ENCODE measurements around the gene PATL1. TPM values are rescaled to one million over a fixed set of nuclear protein-coding genes. Genes with fewer than 3 reads are reported as not detected.

PATL1 gene
- total and polyA plus RNA-seq, 12 donors: 9.0 to 30.4 (median 24.5) TPM

DNA sequence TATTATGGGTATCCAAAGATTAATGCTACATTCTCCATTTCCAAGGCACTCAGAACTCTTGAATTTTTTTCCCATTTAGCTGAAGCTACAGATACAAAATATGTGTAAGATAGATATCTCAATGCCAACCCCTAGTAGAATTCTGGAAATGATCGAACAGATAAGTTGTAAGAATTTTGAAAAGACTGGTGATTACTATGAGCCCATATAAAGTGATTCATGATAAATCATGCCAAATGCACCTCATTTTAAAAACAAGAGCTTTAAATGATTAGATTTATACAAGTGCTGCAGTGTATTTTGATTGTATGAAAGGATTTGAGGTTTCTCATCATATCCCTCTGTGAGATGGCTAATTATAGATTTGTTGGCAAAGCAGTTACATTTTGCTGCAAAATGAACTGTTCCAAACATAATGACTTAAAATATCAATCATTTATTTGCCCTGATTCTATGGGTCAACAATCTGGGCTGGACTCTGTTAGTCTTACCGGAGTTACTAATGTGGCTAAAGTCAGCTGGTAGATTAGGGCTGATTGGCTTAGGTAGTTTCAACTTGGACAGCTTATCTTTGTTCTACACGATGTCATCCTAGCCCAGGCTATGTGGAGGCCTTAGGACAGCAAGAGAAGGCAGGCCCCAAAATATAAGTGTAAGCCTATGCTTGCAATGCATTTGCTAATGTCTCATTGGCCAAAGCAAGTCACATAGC, 41.5 kb upstream of the PATL1 start:
- Histone ChIP-seq H3K4me1 (no peaks in the 10 kb centered on the region), H3K36me3 (no peaks in the 10 kb centered on the region), H3K9me3 (no peaks in the 10 kb centered on the region), H3K27me3 (peaks cover 0 to 17% (median 5%) of the 10 kb centered on the region in 7 donors), H3K4me3 (no peak overlapping the region), H3K27ac (no peak overlapping the region)
- 60 to 63% methylated on average over 3 of the region's 3 CpGs for WGBS, 2 donors
- intact Hi-C loops (cut with DNase I): no loop called here
- TF ChIP-seq, protein P1, sequence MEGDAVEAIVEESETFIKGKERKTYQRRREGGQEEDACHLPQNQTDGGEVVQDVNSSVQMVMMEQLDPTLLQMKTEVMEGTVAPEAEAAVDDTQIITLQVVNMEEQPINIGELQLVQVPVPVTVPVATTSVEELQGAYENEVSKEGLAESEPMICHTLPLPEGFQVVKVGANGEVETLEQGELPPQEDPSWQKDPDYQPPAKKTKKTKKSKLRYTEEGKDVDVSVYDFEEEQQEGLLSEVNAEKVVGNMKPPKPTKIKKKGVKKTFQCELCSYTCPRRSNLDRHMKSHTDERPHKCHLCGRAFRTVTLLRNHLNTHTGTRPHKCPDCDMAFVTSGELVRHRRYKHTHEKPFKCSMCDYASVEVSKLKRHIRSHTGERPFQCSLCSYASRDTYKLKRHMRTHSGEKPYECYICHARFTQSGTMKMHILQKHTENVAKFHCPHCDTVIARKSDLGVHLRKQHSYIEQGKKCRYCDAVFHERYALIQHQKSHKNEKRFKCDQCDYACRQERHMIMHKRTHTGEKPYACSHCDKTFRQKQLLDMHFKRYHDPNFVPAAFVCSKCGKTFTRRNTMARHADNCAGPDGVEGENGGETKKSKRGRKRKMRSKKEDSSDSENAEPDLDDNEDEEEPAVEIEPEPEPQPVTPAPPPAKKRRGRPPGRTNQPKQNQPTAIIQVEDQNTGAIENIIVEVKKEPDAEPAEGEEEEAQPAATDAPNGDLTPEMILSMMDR (IDR thresholded peaks at IDR 0.05): no peak
- DNase-seq: no peak
- no peak for ATAC-seq

DNA sequence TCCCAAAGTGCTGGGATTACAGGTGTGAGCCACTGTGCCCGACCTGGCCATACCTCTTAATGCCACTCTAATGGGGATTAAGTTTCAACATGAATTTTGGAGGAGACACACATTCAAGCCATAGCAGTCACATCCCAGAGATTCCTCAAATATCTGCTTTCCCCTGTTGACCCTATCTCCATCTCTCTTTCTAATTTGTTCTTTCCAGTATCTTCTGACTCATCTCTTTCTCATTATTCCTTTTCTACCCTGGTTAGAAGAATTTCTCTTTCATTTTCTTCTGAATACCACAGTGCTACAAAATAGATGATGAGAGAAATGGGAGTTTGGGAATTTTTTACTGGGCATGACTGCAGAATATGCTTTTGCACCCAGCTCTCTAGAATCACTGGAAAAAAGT, 39.7 kb upstream of the PATL1 start:
- no peak overlapping the region for H3K27ac ChIP-seq
- WGBS, 2 donors: 34 to 40% methylated on average over 1 of the region's 1 CpG
- no peaks in the 10 kb centered on the region for H3K36me3 ChIP-seq
- ATAC-seq: no peak
- TF ChIP-seq, protein P1 (IDR thresholded peaks at IDR 0.05): no peak
- H3K4me1 ChIP-seq: no peaks in the 10 kb centered on the region
- H3K27me3 ChIP-seq: peaks cover 0 to 17% (median 0%) of the 10 kb centered on the region in 7 donors
- intact Hi-C loops (cut with DNase I): no loop called here
- H3K9me3 ChIP-seq: no peaks in the 10 kb centered on the region
- no peak overlapping the region for H3K4me3 ChIP-seq
- no peak for DNase-seq

DNA sequence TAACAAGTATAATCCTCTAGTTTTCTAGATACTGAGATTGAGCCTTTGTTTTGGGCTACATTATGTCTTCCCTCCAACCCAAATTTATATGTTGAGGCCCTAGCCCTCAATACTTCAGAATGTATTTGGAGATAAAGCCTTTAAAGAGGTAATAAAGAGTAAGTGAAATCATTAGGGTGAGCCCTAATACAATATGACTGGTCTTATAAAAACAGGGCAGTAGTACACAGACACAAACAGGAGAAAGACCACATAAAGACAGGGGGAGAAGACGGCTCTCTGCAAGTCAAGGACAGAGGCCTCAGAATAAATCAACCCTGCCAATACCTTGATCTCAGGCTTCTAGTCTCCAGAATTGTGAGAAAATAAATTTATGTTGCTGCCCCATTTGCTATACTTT, 38.5 kb upstream of the PATL1 start:
- Histone ChIP-seq H3K9me3 (no peaks in the 10 kb centered on the region), H3K36me3 (no peaks in the 10 kb centered on the region), H3K27ac (no peak overlapping the region), H3K4me3 (no peak overlapping the region), H3K4me1 (no peaks in the 10 kb centered on the region), H3K27me3 (peaks cover 0 to 11% (median 0%) of the 10 kb centered on the region in 7 donors)
- TF ChIP-seq, protein P1 (IDR thresholded peaks at IDR 0.05): no peak
- intact Hi-C loops (cut with DNase I): no loop called here
- ATAC-seq: no peak
- no peak for DNase-seq
- WGBS, 2 donors: 85 to 96% methylated on average over 1 of the region's 1 CpG

DNA sequence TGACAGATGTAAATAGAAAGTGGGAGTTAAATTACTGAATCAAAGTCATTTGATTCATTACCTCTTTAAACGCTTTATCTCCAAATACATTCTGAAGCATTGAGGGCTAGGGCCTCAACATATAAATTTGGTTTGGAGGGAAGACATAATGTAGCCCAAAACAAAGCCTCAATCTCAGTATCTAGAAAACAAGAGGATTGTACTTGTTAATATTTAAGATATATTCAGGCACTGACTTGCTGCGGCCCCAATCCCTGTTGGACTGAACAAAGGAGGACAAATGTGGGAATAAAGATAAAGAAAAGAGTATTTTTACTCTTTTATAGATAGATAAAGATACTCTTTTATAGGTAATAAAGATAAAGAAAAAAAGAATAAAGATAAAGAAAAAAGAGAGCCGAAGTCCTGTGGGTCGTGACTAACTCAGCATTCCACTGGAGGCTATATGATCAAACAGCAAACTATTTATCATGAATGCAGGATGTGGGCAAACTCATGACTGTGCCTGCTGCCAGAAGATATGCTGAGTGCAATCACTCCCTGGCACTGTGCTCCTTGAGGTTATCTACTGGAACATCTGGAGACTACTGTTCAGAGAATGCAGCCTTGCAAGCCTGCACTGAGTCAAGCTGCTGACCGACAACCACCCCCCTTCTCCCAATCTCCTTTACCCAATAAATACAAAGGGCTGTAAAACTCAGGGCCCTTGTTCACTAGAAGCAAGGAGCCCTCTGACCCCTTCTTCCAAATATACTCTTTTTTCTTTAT, 37.9 kb upstream of the PATL1 start:
- Histone ChIP-seq H3K9me3 (no peaks in the 10 kb centered on the region), H3K27ac (no peak overlapping the region), H3K4me3 (no peak overlapping the region), H3K4me1 (no peaks in the 10 kb centered on the region), H3K36me3 (no peaks in the 10 kb centered on the region), H3K27me3 (peaks cover 0 to 7% (median 0%) of the 10 kb centered on the region in 7 donors)
- intact Hi-C loops (cut with DNase I): no loop called here
- WGBS, 2 donors: 69 to 75% methylated on average over 5 of the region's 5 CpGs
- TF ChIP-seq, protein P1 (IDR thresholded peaks at IDR 0.05): no peak
- ATAC-seq: no peak
- DNase-seq: no peak
